Lower lobe of right lung (tissue), 2 donors: ENCODE measurements around the gene KIF2A. TPM values are rescaled to one million over a fixed set of nuclear protein-coding genes. Genes with fewer than 3 reads are reported as not detected.

Experiments
- ATAC-seq, 2 donors: fragments of 200-7000 bp; cut with Tn5 transposase; one replicate each; pipeline ENCODE4 v1.9.1; 2020 to 2022; ENCODE audit warnings: mild to moderate bottlenecking in 2 of 2, moderate library complexity in 2 of 2
- DNase-seq: peaks from one replicate; pipeline ENCODE4 v3.0.0-alpha.2; 2020
- H3K27ac ChIP-seq: fragments of 200-600 bp; one replicate; pipeline ENCODE4 v1.8.0; 2022
- H3K27me3 ChIP-seq: fragments of 200-600 bp; one replicate; pipeline ENCODE4 v1.8.0; 2022; ENCODE audit warnings: low read depth
- H3K36me3 ChIP-seq: fragments of 200-600 bp; one replicate; pipeline ENCODE4 v1.8.0; 2022; ENCODE audit warnings: mild to moderate bottlenecking
- H3K4me1 ChIP-seq: fragments of 200-600 bp; one replicate; pipeline ENCODE4 v1.8.0; 2022
- H3K4me3 ChIP-seq: fragments of 200-600 bp; one replicate; pipeline ENCODE4 v1.8.0; 2022; ENCODE audit warnings: mild to moderate bottlenecking
- H3K9me3 ChIP-seq: fragments of 200-600 bp; one replicate; pipeline ENCODE4 v1.8.0; 2022
- CTCF ChIP-seq: fragments of 200-600 bp; IDR thresholded peaks from one replicate; pipeline ENCODE4 v1.8.0; 2022; ENCODE audit warnings: antibody characterized with exemption, mild to moderate bottlenecking
- intact Hi-C: fragments of 100-400 bp; cut with DNase I; formaldehyde crosslinking; loops from one replicate; pipeline ENCODE4 v1.11.0; 2022
- total RNA-seq: library from RNA; stranded (reverse); fragmentation: NEBNext Ultra II Directional; extraction: Animal tissue kit (Norgen Biotek cat#: 25700); gene quantifications from one replicate; pipeline ENCODE4 v1.2.1, GENCODE V29; 2021
- donor health status: DM: no; HTN: yes; CAD: no; lungs with severe emphysema.

The KIF2A gene
- total RNA-seq, 1 donor from 2014 or later: 23.5 TPM

GRCh38 chr5:62334082-62334481, 28.1 kb downstream of the KIF2A start:
- Histone ChIP-seq H3K4me3 (no peak overlapping the region), H3K9me3 (no peaks in the 10 kb centered on the region), H3K36me3 (no peaks in the 10 kb centered on the region), H3K4me1 (no peaks in the 10 kb centered on the region), H3K27me3 (no peaks in the 10 kb centered on the region), H3K27ac (no peak overlapping the region)
- intact Hi-C loops: no loop called here
- DNase-seq: no peak
- no peak for TF ChIP-seq CTCF
- no peak for ATAC-seq

DNA sequence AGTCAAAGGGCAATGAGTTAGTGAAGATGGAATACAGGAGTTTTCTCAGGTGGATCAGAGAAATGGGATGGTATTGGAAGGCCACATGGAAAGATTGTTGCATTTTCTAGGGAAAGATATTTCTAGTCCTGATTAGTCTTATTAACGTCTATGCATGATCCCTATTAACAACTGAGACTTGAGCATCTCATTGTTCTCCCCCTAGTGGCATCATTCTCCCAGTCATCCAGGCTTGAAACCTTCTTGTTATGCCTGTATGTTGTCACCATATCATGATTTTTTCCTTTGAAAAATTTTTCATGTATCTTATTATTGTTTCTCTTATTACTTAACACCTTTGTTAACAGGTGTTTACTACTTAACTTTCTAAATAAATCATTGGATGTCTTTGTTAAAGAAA, 34.4 kb downstream of the KIF2A start:
- Histone ChIP-seq H3K9me3 (no peaks in the 10 kb centered on the region), H3K27me3 (no peaks in the 10 kb centered on the region), H3K36me3 (no peaks in the 10 kb centered on the region), H3K4me1 (no peaks in the 10 kb centered on the region), H3K27ac (no peak overlapping the region), H3K4me3 (no peak overlapping the region)
- ATAC-seq (no peak), DNase-seq (no peak)
- peak; percentile 32 for TF ChIP-seq CTCF
- intact Hi-C loops: no loop called here

- no peak overlapping the region for H3K4me3 ChIP-seq
- no peak for ATAC-seq
- DNase-seq: no peak
- TF ChIP-seq CTCF: no peak
- no peaks in the 10 kb centered on the region for H3K27me3 ChIP-seq
- H3K36me3 ChIP-seq: no peaks in the 10 kb centered on the region
- no peak overlapping the region for H3K27ac ChIP-seq
- no peaks in the 10 kb centered on the region for H3K9me3 ChIP-seq
- H3K4me1 ChIP-seq: no peaks in the 10 kb centered on the region
- intact Hi-C loops: no loop called here
Measured at GRCh38 chr5:62340979-62341378, 35.0 kb downstream of the KIF2A start.

- Histone ChIP-seq H3K27ac (no peak overlapping the region), H3K27me3 (no peaks in the 10 kb centered on the region), H3K4me1 (no peaks in the 10 kb centered on the region), H3K9me3 (no peaks in the 10 kb centered on the region), H3K36me3 (no peaks in the 10 kb centered on the region), H3K4me3 (no peak overlapping the region)
- intact Hi-C loops: no loop called here
- no peak for ATAC-seq
- no peak for DNase-seq
- TF ChIP-seq CTCF: no peak
Measured at GRCh38 chr5:62341783-62342475, 35.9 kb downstream of the KIF2A start.

DNA sequence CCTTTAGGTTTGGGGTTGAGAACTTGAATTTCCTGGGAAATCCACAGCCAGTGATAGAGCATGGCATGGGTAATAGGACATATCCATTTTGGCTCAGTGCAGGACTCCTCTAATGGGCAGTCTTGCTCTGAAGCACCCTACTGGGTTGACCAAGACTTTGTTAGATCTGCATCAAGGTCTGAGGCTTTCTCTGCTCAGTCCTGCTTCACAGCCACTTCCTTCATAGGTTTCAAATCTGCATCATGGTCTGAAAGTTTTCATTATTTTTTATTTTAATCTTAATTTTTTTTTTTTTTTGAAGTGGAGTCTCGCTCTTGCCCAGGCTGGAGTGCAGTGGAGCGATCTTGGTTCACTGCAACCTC, 36.5 kb downstream of the KIF2A start:
- no peaks in the 10 kb centered on the region for H3K4me1 ChIP-seq
- no peaks in the 10 kb centered on the region for H3K27me3 ChIP-seq
- DNase-seq: no peak
- H3K36me3 ChIP-seq: no peaks in the 10 kb centered on the region
- H3K9me3 ChIP-seq: no peaks in the 10 kb centered on the region
- H3K4me3 ChIP-seq: no peak overlapping the region
- no peak for TF ChIP-seq CTCF
- H3K27ac ChIP-seq: no peak overlapping the region
- no peak for ATAC-seq
- intact Hi-C loops: no loop called here
